GM19452 (cell line): ENCODE data around the gene OR4C6.

Experiments
- ATAC-seq: cut with Tn5 transposase; IDR thresholded peaks from one replicate; pipeline ENCODE4 v1.9.1; 2021; ENCODE audit not compliant: unreplicated experiment

The OR4C6 gene

GRCh38 chr11:55661901-55662300 is at the start of gene OR4C6:
Gene OR4C6, plus strand, starts transcription at chr11:55662201. Its CDS starts 2,966 bp downstream, at chr11:55665167.
- ATAC-seq = no peak

- no peak for ATAC-seq
Measured at GRCh38 chr11:55624531-55624930, 37.5 kb upstream of the OR4C6 start.

GRCh38 chr11:55634813-55635212 is 27.2 kb upstream of the OR4C6 start, which contains the start of gene OR4P4:
Gene OR4P4, plus strand, starts transcription at chr11:55635113.
- ATAC-seq = no peak

GRCh38 chr11:55648027-55648426 is 14.0 kb upstream of the OR4C6 start, which contains the start of gene OR4S2:
Gene OR4S2, plus strand, starts transcription at chr11:55648327. Its CDS starts 2,577 bp downstream, at chr11:55650904.
- no peak for ATAC-seq

- ATAC-seq = no peak
Measured at GRCh38 chr11:55652560-55652959, 9.4 kb upstream of the OR4C6 start.

- no peak for ATAC-seq
Measured at GRCh38 chr11:55655096-55655495, 6.9 kb upstream of the OR4C6 start.

- ATAC-seq = peak; percentile 91
Measured at GRCh38 chr11:55658031-55658573, 3.9 kb upstream of the OR4C6 start.

GRCh38 chr11:55658608-55659007 is 3.4 kb upstream of the OR4C6 start:
- peak; percentile 47 for ATAC-seq

GRCh38 chr11:55669376-55669775 is 7.4 kb downstream of the OR4C6 start:
- no peak for ATAC-seq

- no peak for ATAC-seq
Measured at GRCh38 chr11:55673860-55674259, 11.9 kb downstream of the OR4C6 start.

- no peak for ATAC-seq
Measured at GRCh38 chr11:55697817-55698216, 35.8 kb downstream of the OR4C6 start.

GRCh38 chr11:55701429-55701828 is 39.4 kb downstream of the OR4C6 start:
- no peak for ATAC-seq

- ATAC-seq = no peak
Measured at GRCh38 chr11:55707029-55707428, 45.0 kb downstream of the OR4C6 start.

- no peak for ATAC-seq
Measured at GRCh38 chr11:55714982-55715888, 53.2 kb downstream of the OR4C6 start.
